Caco-2 (cell line): ENCODE data around the gene MBOAT2. TPM values are rescaled to one million over a fixed set of nuclear protein-coding genes. Genes with fewer than 3 reads are reported as not detected.

Experiments used
- BruUV-seq: library from RNA; stranded (reverse); fragments of 400-500 nt; replicated peaks from 2 replicates; lab custom pipeline; 2021; lab: Mats Ljungman, UMichigan
- CTCF ChIA-PET: fragments of 300-600 bp; sonication (Branson Sonifier 250); formaldehyde crosslinking; loops from one replicate; lab custom pipeline; 2022; ENCODE audit warnings: antibody characterized with exemption; lab: Charles Lee
- POLR2A ChIA-PET: fragments of 300-600 bp; sonication (Branson Sonifier 250); formaldehyde crosslinking; loops from one replicate; lab custom pipeline; 2022; ENCODE audit warnings: antibody characterized with exemption; lab: Charles Lee
- DNase-seq, 2 experiments: peaks; one replicate each; pipeline versions ENCODE4 v3.0.0 to v3.0.0-alpha.2; 2020 to 2022
- H3K27me3 ChIP-seq: replicated peaks from 2 replicates; pipeline ENCODE4 v1.6.0; 2011; ENCODE audit warnings: low read length; ENCODE audit not compliant: control insufficient read depth, insufficient read depth
- H3K36me3 ChIP-seq: 2 replicates; pipeline ENCODE4 v1.5.1; 2011; ENCODE audit warnings: low read length; ENCODE audit not compliant: control insufficient read depth, insufficient read depth
- H3K4me1 ChIP-seq: fragments of 250-450 bp; sonication (Bioruptor Pico); 2 replicates; pipeline ENCODE4 v1.5.1; 2020; ENCODE audit warnings: mild to moderate bottlenecking
- H3K4me3 ChIP-seq: 2 replicates; pipeline ENCODE4 v1.5.1; 2011; ENCODE audit warnings: low read depth, mild to moderate bottlenecking, control low read depth, low read length
- H3K9me3 ChIP-seq: fragments of 250-450 bp; sonication (Bioruptor Pico); 2 replicates; pipeline ENCODE4 v1.5.1; 2020; ENCODE audit warnings: mild to moderate bottlenecking, moderate library complexity
- H3K27ac Mint-ChIP-seq: one replicate; pipeline ENCODE4 v1.8.0; 2022; ENCODE audit warnings: mixed read lengths; ENCODE audit not compliant: unreplicated experiment
- H3K27me3 Mint-ChIP-seq: one replicate; pipeline ENCODE4 v1.8.0; 2022; ENCODE audit warnings: mixed read lengths; ENCODE audit not compliant: insufficient read depth, unreplicated experiment
- H3K36me3 Mint-ChIP-seq: one replicate; pipeline ENCODE4 v1.8.0; 2022; ENCODE audit warnings: mild to moderate bottlenecking, mixed read lengths; ENCODE audit not compliant: insufficient read depth, unreplicated experiment
- H3K4me1 Mint-ChIP-seq: one replicate; pipeline ENCODE4 v1.8.0; 2022; ENCODE audit warnings: low read depth, mixed read lengths; ENCODE audit not compliant: unreplicated experiment
- H3K4me3 Mint-ChIP-seq: one replicate; pipeline ENCODE4 v1.8.0; 2022; ENCODE audit warnings: mild to moderate bottlenecking, moderate library complexity, mixed read lengths; ENCODE audit not compliant: unreplicated experiment
- H3K9me3 Mint-ChIP-seq: one replicate; pipeline ENCODE4 v1.8.0; 2022; ENCODE audit warnings: mixed read lengths; ENCODE audit not compliant: unreplicated experiment
- intact Hi-C: fragments of 100-400 bp; cut with micrococcal nuclease; formaldehyde crosslinking; loops from one replicate; pipeline ENCODE4 v1.10.0; 2022; ENCODE audit not compliant: unreplicated experiment
- total RNA-seq: library from RNA; stranded (reverse); gene quantifications from 2 replicates; pipeline ENCODE4 v1.2.3, GENCODE V29; 2022
- TF ChIP-seq, protein P1 (sequence below), 2 experiments: fragments of 200-600 bp in 1 of 2; IDR thresholded peaks; 1 replicate in 1 of 2; 2 replicates in 1 of 2; pipeline versions ENCODE4 v1.5.1 to v1.8.0; 2011 to 2022; ENCODE audit warnings: antibody characterized with exemption in 1 of 2, control low read depth in 1 of 2, inconsistent platforms in 1 of 2, low read depth in 1 of 2, low read length in 1 of 2, mild to moderate bottlenecking in 1 of 2, moderate library complexity in 1 of 2; ENCODE audit not compliant: insufficient read depth in 1 of 2, severe bottlenecking in 1 of 2, unreplicated experiment in 1 of 2

The MBOAT2 gene
- total RNA-seq, 1 experiment from 2014 or later: 12.6 TPM

DNA sequence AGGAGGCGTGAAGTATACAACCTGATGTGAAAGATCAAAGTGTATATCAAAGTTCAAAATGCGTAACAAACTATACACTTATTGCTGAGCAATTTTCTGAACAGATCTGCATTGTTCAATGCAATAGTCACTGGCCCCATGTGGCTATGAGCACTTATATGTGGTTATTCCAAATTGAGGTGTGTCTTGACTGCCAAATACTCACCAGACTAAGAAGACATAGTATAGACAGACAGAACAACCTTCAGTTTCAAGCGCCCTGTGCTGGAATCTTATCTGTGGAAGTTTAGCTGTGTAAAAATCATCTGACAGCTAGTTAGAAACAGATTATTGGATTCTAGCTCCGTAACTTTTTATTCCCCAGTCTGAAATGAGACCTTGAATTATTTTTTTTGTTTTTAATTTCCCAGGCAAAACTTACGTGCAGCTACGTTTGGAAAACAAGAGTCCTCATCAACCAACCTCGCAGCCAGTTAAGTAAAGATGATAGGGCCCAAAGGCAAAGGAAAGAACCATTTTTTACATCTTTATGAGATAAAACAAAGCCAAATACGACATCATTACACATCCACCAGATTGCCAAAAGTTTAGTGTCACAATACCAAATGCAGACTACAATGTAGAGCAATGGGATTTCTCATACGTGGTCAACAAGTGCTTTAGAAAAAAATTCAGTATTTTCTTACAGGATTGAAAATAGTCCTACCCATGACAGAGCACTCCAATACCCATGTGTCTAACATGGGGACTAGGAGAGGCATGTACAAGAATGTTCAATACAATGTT is 37.2 kb downstream of the MBOAT2 start:
- H3K4me3 ChIP-seq: no peak overlapping the region
- DNase-seq: no peak
- intact Hi-C loops: no loop called here
- TF ChIP-seq, protein P1, sequence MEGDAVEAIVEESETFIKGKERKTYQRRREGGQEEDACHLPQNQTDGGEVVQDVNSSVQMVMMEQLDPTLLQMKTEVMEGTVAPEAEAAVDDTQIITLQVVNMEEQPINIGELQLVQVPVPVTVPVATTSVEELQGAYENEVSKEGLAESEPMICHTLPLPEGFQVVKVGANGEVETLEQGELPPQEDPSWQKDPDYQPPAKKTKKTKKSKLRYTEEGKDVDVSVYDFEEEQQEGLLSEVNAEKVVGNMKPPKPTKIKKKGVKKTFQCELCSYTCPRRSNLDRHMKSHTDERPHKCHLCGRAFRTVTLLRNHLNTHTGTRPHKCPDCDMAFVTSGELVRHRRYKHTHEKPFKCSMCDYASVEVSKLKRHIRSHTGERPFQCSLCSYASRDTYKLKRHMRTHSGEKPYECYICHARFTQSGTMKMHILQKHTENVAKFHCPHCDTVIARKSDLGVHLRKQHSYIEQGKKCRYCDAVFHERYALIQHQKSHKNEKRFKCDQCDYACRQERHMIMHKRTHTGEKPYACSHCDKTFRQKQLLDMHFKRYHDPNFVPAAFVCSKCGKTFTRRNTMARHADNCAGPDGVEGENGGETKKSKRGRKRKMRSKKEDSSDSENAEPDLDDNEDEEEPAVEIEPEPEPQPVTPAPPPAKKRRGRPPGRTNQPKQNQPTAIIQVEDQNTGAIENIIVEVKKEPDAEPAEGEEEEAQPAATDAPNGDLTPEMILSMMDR (IDR thresholded peaks at IDR 0.05; ENCODE audit: insufficient read depth in 1 of 2, low read depth in 1 of 2, low read length in 1 of 2, severe bottlenecking in 1 of 2, unreplicated experiment in 1 of 2): no peak
- no peaks in the 10 kb centered on the region for H3K9me3 ChIP-seq
- POLR2A ChIA-PET: no interaction called here
- H3K4me1 Mint-ChIP-seq: no peaks in the 10 kb centered on the region
- no peaks in the 10 kb centered on the region for H3K27me3 ChIP-seq
- H3K9me3 Mint-ChIP-seq: no peaks in the 10 kb centered on the region
- H3K36me3 ChIP-seq: no peaks in the 10 kb centered on the region
- H3K27me3 Mint-ChIP-seq: peaks cover 3% of the 10 kb centered on the region
- no peaks in the 10 kb centered on the region for H3K36me3 Mint-ChIP-seq
- BruUV-seq: no TSS peak
- no peak overlapping the region for H3K27ac Mint-ChIP-seq
- no peaks in the 10 kb centered on the region for H3K4me1 ChIP-seq
- CTCF ChIA-PET: no interaction called here
- no peak overlapping the region for H3K4me3 Mint-ChIP-seq

DNA sequence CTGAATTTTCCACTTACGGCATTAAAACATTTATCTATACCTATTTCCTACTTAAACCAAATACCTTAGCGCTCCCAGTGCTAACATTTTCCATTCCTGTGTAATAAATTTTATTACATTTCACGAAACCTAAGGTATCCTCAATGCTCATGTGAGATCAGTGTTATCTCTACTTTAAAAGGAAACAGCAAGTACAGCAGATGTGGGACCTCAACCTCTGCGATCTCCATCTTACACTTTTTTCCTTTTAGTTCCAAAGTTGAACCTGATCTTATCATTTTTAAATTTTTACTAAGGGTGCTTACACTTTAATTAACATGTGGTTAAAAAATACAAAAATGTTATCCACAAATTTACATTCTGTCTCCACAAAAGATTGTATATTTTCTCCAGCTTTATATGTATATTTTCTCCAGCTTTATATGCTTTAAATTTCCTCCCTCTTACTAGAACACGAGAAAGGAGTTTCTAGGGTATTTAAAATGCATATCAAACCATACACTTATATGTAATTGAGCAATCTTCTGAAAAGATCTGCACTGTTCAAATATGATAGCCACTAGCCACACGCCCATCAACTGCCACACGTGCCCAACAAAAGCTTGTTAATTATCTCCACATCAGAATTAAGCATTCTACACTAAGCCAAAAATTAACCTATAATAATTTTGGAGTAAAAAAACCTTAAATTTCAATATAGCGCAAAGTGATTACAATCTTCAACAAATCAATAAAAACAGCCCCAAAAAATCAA is 38.1 kb downstream of the MBOAT2 start:
- CTCF ChIA-PET: no interaction called here
- H3K36me3 ChIP-seq: no peaks in the 10 kb centered on the region
- no peaks in the 10 kb centered on the region for H3K4me1 Mint-ChIP-seq
- no peak overlapping the region for H3K4me3 ChIP-seq
- no peaks in the 10 kb centered on the region for H3K27me3 ChIP-seq
- H3K4me3 Mint-ChIP-seq: no peak overlapping the region
- intact Hi-C loops: no loop called here
- no peaks in the 10 kb centered on the region for H3K4me1 ChIP-seq
- H3K9me3 ChIP-seq: no peaks in the 10 kb centered on the region
- no peak for DNase-seq
- no peak overlapping the region for H3K27ac Mint-ChIP-seq
- POLR2A ChIA-PET: no interaction called here
- BruUV-seq: no TSS peak
- H3K9me3 Mint-ChIP-seq: no peaks in the 10 kb centered on the region
- H3K27me3 Mint-ChIP-seq: peaks cover 3% of the 10 kb centered on the region
- no peaks in the 10 kb centered on the region for H3K36me3 Mint-ChIP-seq
- TF ChIP-seq, protein P1 (IDR thresholded peaks at IDR 0.05; ENCODE audit: insufficient read depth in 1 of 2, low read depth in 1 of 2, low read length in 1 of 2, severe bottlenecking in 1 of 2, unreplicated experiment in 1 of 2): no peak

DNA sequence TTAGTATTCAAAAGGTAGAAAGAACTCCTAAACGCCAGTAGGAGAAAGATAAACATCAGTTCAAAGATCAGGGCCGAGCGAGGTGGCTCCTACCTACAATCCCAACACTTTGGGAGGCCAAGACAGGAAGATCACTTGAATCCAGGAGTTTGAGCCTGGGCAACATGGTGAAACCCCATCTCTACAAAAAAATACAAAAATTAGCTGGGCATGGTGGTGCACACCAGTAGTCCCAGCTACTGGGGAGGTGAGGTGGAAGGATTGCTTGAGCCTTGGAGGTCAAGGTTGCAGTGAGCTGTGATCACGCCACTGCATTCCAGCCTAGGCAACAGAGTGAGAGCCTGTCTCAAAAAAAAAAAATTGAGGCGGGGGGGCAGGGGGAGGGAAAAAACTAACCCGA is 40.6 kb downstream of the MBOAT2 start:
- Histone ChIP-seq H3K9me3 (no peaks in the 10 kb centered on the region), H3K4me3 (no peak overlapping the region), H3K4me1 (no peaks in the 10 kb centered on the region), H3K36me3 (no peaks in the 10 kb centered on the region), H3K27me3 (no peaks in the 10 kb centered on the region)
- DNase-seq: no peak
- no TSS peak for BruUV-seq
- Mint-ChIP-seq H3K36me3 (no peaks in the 10 kb centered on the region), H3K4me1 (no peaks in the 10 kb centered on the region), H3K27me3 (no peaks in the 10 kb centered on the region), H3K9me3 (no peaks in the 10 kb centered on the region), H3K27ac (no peak overlapping the region), H3K4me3 (no peak overlapping the region)
- intact Hi-C loops: no loop called here
- POLR2A ChIA-PET: no interaction called here
- TF ChIP-seq, protein P1 (IDR thresholded peaks at IDR 0.05; ENCODE audit: insufficient read depth in 1 of 2, low read depth in 1 of 2, low read length in 1 of 2, severe bottlenecking in 1 of 2, unreplicated experiment in 1 of 2): no peak
- CTCF ChIA-PET: no interaction called here
